Measurements from ENCODE around the gene ZNF230. TPM values are rescaled to one million over a fixed set of nuclear protein-coding genes. Genes with fewer than 3 reads are reported as not detected.

Gene ZNF230
- total RNA-seq (2021; fragmentation: NEBNext Ultra II Directional; extraction: Animal tissue kit (Norgen Biotek cat#: 25700)), result 1 to 10 TPM; 1.3 to 2.6 (median 2.0) TPM
- long read RNA-seq, full-length matches to known transcripts, result 3 of 3 reads
- long read RNA-seq, partial matches to known transcripts, result 0 of 3 reads
- long read RNA-seq, other reads (novel, unspliced or antisense), result 0 of 3 reads

GRCh38 chr19:44002566-44003460 is at the start of gene ZNF230:
ZNF230 (plus strand) TSS chr19:44002957; CDS start chr19:44007079, 4,122 bp downstream.
- H3K27me3 Mint-ChIP-seq (ENCODE audit: insufficient read depth), result no peaks in the 10 kb centered on the region; the same call in 1 of the 2 replicates
- H3K36me3 Mint-ChIP-seq (ENCODE audit: low read depth), result peaks cover 30% of the 10 kb centered on the region
- peak within 1 kb of the TSS; percentile 98 for H3K4me3 Mint-ChIP-seq
- TF ChIP-seq, protein P1, sequence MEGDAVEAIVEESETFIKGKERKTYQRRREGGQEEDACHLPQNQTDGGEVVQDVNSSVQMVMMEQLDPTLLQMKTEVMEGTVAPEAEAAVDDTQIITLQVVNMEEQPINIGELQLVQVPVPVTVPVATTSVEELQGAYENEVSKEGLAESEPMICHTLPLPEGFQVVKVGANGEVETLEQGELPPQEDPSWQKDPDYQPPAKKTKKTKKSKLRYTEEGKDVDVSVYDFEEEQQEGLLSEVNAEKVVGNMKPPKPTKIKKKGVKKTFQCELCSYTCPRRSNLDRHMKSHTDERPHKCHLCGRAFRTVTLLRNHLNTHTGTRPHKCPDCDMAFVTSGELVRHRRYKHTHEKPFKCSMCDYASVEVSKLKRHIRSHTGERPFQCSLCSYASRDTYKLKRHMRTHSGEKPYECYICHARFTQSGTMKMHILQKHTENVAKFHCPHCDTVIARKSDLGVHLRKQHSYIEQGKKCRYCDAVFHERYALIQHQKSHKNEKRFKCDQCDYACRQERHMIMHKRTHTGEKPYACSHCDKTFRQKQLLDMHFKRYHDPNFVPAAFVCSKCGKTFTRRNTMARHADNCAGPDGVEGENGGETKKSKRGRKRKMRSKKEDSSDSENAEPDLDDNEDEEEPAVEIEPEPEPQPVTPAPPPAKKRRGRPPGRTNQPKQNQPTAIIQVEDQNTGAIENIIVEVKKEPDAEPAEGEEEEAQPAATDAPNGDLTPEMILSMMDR (IDR thresholded peaks at IDR 0.05), result no peak
- peaks cover 8% of the 10 kb centered on the region; the same call in 1 of the 2 replicates for H3K9me3 Mint-ChIP-seq
- peak; percentile 94 for DNase-seq
- peaks cover 17% of the 10 kb centered on the region for H3K4me1 Mint-ChIP-seq (ENCODE audit: low read depth)
- peak within 1 kb of the TSS; percentile 90 for H3K27ac Mint-ChIP-seq

- H3K4me3 Mint-ChIP-seq, result no peak overlapping the region
- TF ChIP-seq, protein P1 (IDR thresholded peaks at IDR 0.05), result no peak
- H3K4me1 Mint-ChIP-seq (ENCODE audit: low read depth), result peaks cover 17% of the 10 kb centered on the region
- H3K36me3 Mint-ChIP-seq (ENCODE audit: low read depth), result peaks cover 47% of the 10 kb centered on the region
- DNase-seq, result no peak
- peaks cover 29% of the 10 kb centered on the region for H3K9me3 Mint-ChIP-seq
- H3K27ac Mint-ChIP-seq, result no peak overlapping the region
- no peaks in the 10 kb centered on the region; the same call in 1 of the 2 replicates for H3K27me3 Mint-ChIP-seq (ENCODE audit: insufficient read depth)
Measured at GRCh38 chr19:43956827-43957226, 45.9 kb upstream of the ZNF230 start.

DNA sequence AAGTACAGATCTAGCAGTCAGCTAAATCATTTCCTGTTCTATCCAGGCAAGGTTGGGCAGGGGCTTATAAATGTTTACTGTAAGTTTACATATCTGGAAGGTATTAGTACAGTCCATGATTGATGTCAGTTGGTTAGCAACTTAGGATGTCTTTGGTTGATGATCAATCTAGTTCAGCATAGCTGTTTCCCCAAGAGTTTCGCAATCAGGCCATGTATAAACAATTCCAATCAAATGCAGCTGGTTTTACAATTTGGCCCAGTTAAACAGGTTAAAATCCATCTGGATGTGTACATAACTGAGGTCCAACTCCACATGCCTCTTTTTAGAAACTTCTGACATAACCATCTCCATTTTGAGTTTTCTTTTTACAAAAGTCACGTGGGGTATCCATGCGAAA is 44.9 kb upstream of the ZNF230 start:
- Mint-ChIP-seq H3K27me3 (ENCODE audit: insufficient read depth) (no peaks in the 10 kb centered on the region; the same call in 1 of the 2 replicates), H3K27ac (no peak overlapping the region), H3K9me3 (peaks cover 35% of the 10 kb centered on the region), H3K4me3 (no peak overlapping the region), H3K36me3 (ENCODE audit: low read depth) (peaks cover 53% of the 10 kb centered on the region), H3K4me1 (ENCODE audit: low read depth) (peaks cover 13% of the 10 kb centered on the region)
- DNase-seq, result peak; percentile 37
- TF ChIP-seq, protein P1 (IDR thresholded peaks at IDR 0.05), result no peak

DNA sequence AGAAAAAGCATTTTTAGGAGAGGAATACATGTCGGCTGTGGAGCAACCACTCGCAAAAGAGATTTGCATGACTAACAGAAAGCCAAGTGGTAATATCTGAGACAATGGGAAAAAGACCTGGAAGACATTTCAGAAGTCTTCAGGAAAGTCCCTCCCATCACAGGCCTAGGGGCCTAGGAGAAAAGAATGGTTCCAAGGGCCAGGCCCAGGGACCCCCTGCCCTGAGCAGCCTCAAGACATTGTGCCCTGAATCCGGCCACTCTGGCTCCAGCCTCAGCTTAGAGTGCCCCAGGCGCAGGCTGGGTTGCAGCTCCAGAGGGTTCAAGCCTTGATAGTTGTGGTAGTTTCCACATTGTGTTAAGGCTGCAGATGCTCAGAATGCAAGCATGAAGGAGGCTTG is 42.3 kb upstream of the ZNF230 start:
- no peak overlapping the region for H3K4me3 Mint-ChIP-seq
- DNase-seq, result no peak
- peaks cover 13% of the 10 kb centered on the region for H3K4me1 Mint-ChIP-seq (ENCODE audit: low read depth)
- H3K9me3 Mint-ChIP-seq, result peaks cover 56% of the 10 kb centered on the region
- peaks cover 65% of the 10 kb centered on the region for H3K36me3 Mint-ChIP-seq (ENCODE audit: low read depth)
- H3K27ac Mint-ChIP-seq, result no peak overlapping the region
- TF ChIP-seq, protein P1 (IDR thresholded peaks at IDR 0.05), result no peak
- H3K27me3 Mint-ChIP-seq (ENCODE audit: insufficient read depth), result no peaks in the 10 kb centered on the region; the same call in 1 of the 2 replicates

DNA sequence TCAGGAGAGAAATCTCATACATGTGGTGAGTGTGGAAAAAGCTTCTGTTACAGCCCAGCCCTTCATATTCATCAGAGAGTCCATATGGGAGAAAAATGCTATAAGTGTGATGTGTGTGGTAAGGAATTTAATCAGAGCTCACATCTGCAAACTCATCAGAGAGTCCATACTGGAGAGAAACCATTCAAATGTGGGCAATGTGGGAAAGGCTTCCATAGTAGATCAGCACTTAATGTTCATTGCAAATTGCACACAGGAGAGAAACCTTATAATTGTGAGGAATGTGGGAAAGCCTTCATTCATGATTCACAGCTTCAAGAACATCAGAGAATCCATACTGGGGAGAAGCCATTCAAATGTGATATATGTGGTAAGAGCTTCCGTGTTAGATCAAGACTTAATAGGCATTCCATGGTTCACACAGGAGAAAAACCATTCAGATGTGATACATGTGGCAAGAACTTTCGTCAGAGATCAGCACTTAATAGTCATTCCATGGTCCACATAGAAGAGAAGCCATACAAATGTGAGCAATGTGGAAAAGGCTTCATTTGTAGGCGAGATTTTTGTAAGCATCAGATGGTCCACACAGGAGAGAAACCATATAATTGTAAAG is 36.6 kb upstream of the ZNF230 start:
- peaks cover 86% of the 10 kb centered on the region for H3K9me3 Mint-ChIP-seq
- peaks cover 92% of the 10 kb centered on the region for H3K36me3 Mint-ChIP-seq (ENCODE audit: low read depth)
- no peak for DNase-seq
- H3K4me1 Mint-ChIP-seq (ENCODE audit: low read depth), result no peaks in the 10 kb centered on the region
- TF ChIP-seq, protein P1 (IDR thresholded peaks at IDR 0.05), result no peak
- H3K4me3 Mint-ChIP-seq, result no peak overlapping the region
- no peak overlapping the region for H3K27ac Mint-ChIP-seq
- no peaks in the 10 kb centered on the region; the same call in 1 of the 2 replicates for H3K27me3 Mint-ChIP-seq (ENCODE audit: insufficient read depth)

Data from HFFc6 (cell line).